Liver (tissue), 9 donors: ENCODE results near the gene CDCA3. TPM values are rescaled to one million over a fixed set of nuclear protein-coding genes. Genes with fewer than 3 reads are reported as not detected.

Source experiments
- DNase-seq: peaks from one replicate; pipeline ENCODE4 v3.0.0-alpha.2; 2017; ENCODE audit warnings: low spot score
- H3K27ac ChIP-seq, 2 donors: one replicate each; pipeline ENCODE4 v1.7.0; 2013; ENCODE audit warnings: inconsistent platforms in 2 of 2, low read length in 2 of 2, control low read depth in 1 of 2, low read depth in 1 of 2, mild to moderate bottlenecking in 1 of 2
- H3K27me3 ChIP-seq, 4 donors: one replicate each; pipeline versions ENCODE4 v1.6.1 to v1.7.0; 2013; ENCODE audit warnings: low read length in 3 of 4, inconsistent platforms in 1 of 4, mild to moderate bottlenecking in 1 of 4, moderate library complexity in 1 of 4; ENCODE audit not compliant: control insufficient read depth in 4 of 4, insufficient read depth in 4 of 4
- H3K36me3 ChIP-seq, 4 donors: one replicate each; pipeline versions ENCODE4 v1.6.1 to v1.7.0; 2013; ENCODE audit warnings: low read length in 3 of 4, mild to moderate bottlenecking in 3 of 4, low read depth in 1 of 4, moderate library complexity in 1 of 4; ENCODE audit not compliant: control insufficient read depth in 4 of 4, insufficient read depth in 3 of 4
- H3K4me1 ChIP-seq, 4 donors: one replicate each; pipeline versions ENCODE4 v1.6.1 to v1.7.0; 2013; ENCODE audit warnings: low read length in 3 of 4, mild to moderate bottlenecking in 3 of 4, moderate library complexity in 1 of 4; ENCODE audit not compliant: control insufficient read depth in 4 of 4, insufficient read depth in 4 of 4
- H3K4me3 ChIP-seq, 3 donors: one replicate each; pipeline versions ENCODE4 v1.6.1 to v1.7.0; 2013; ENCODE audit warnings: low read length in 3 of 3, control low read depth in 1 of 3, low read depth in 1 of 3, mild to moderate bottlenecking in 1 of 3
- H3K9ac ChIP-seq, 2 donors: one replicate each; pipeline ENCODE4 v1.7.0; 2013; ENCODE audit warnings: low read length in 2 of 2, mild to moderate bottlenecking in 2 of 2, moderate library complexity in 2 of 2, control low read depth in 1 of 2, low read depth in 1 of 2
- H3K9me3 ChIP-seq, 4 donors: one replicate each; pipeline versions ENCODE4 v1.6.1 to v1.7.0; 2013; ENCODE audit warnings: low read length in 3 of 4; ENCODE audit not compliant: control insufficient read depth in 4 of 4
- EGR1 ChIP-seq, 2 donors: IDR thresholded peaks; 2 replicates each; pipeline ENCODE4 v1.6.1; 2016 to 2018; ENCODE audit warnings: antibody characterized with exemption in 2 of 2, low read depth in 2 of 2
- FOXA1 ChIP-seq: IDR thresholded peaks from 2 replicates; pipeline ENCODE4 v1.6.1; 2016; ENCODE audit warnings: antibody characterized with exemption
- FOXA2 ChIP-seq: IDR thresholded peaks from 2 replicates; pipeline ENCODE4 v1.6.1; 2016; ENCODE audit warnings: antibody characterized with exemption
- GABPA ChIP-seq, 2 donors: IDR thresholded peaks in 1 of 2; conservative IDR thresholded peaks in 1 of 2; 2 replicates each; pipeline ENCODE4 v1.6.1; 2016; ENCODE audit warnings: antibody characterized with exemption in 2 of 2, mild to moderate bottlenecking in 1 of 2, moderate library complexity in 1 of 2
- HNF4A ChIP-seq, 2 donors: conservative IDR thresholded peaks; 2 replicates each; pipeline ENCODE4 v1.6.1; 2016; ENCODE audit warnings: antibody characterized with exemption in 2 of 2, mild to moderate bottlenecking in 2 of 2
- HNF4G ChIP-seq: IDR thresholded peaks from 2 replicates; pipeline ENCODE4 v1.6.1; 2016; ENCODE audit warnings: antibody characterized with exemption
- JUND ChIP-seq, 2 donors: IDR thresholded peaks; 2 replicates each; pipeline ENCODE4 v1.6.1; 2016; ENCODE audit warnings: antibody characterized with exemption in 2 of 2
- NR2F2 ChIP-seq: IDR thresholded peaks from 2 replicates; pipeline ENCODE4 v1.6.1; 2016; ENCODE audit warnings: antibody characterized with exemption
- RAD21 ChIP-seq, 2 donors: IDR thresholded peaks; 2 replicates each; pipeline ENCODE4 v1.6.1; 2016; ENCODE audit warnings: antibody characterized with exemption in 2 of 2, mild to moderate bottlenecking in 2 of 2
- SP1 ChIP-seq: IDR thresholded peaks from 2 replicates; pipeline ENCODE4 v1.6.1; 2018; ENCODE audit warnings: antibody characterized with exemption, mild to moderate bottlenecking
- TAF1 ChIP-seq: conservative IDR thresholded peaks from 2 replicates; pipeline ENCODE4 v1.6.1; 2016; ENCODE audit warnings: antibody characterized with exemption, mild to moderate bottlenecking
- YY1 ChIP-seq: IDR thresholded peaks from 2 replicates; pipeline ENCODE4 v1.6.1; 2016; ENCODE audit warnings: antibody characterized with exemption, mild to moderate bottlenecking
- WGBS: extraction: QIAGEN DNeasy Blood & Tissue Kit; methylation state at CpG from one replicate; pipeline ENCODE4 v1.1.7; 2013; 5-methylcytosine and 5-hydroxymethylcytosine counted together
- polyA plus RNA-seq, 2 donors: library from polyadenylated mRNA; stranded (reverse) in 1 of 2; unstranded in 1 of 2; fragments of 200-250 nt in 1 of 2; fragments of >200 nt in 1 of 2; fragmentation: Nextera tagmentation in 1 of 2; extraction: Ambion mirVana in 1 of 2; gene quantifications; one replicate each; pipeline versions ENCODE4 v1.2.1 to v1.2.3, GENCODE V29; 2013 to 2015
- total RNA-seq, 2 donors: library from RNA; depleted of rRNA; stranded (reverse); fragments of >200 nt; gene quantifications; one replicate each; pipeline ENCODE4 v1.2.3, GENCODE V29; 2014
- TF ChIP-seq, protein P1 (sequence below): IDR thresholded peaks from 2 replicates; pipeline ENCODE4 v1.6.1; 2016; ENCODE audit warnings: antibody characterized with exemption, mild to moderate bottlenecking
- TF ChIP-seq, protein P2 (sequence below): IDR thresholded peaks from 2 replicates; pipeline ENCODE4 v1.6.1; 2016; ENCODE audit warnings: antibody characterized with exemption
- TF ChIP-seq, protein P3 (sequence below): IDR thresholded peaks from 2 replicates; pipeline ENCODE4 v1.6.1; 2016; ENCODE audit warnings: antibody characterized with exemption
- TF ChIP-seq, protein P4 (sequence below): fragments of 150-350 bp; IDR thresholded peaks from 2 replicates; pipeline ENCODE4 v1.5.1; 2017; ENCODE audit warnings: improper control_type of control experiment, low read depth, low read length; ENCODE audit not compliant: missing input control
- donor health status: healthy.
- donor health status: healthy.
- donor health status: healthy.
- donor health status: healthy.
- donor health status: healthy.

The CDCA3 gene
- total and polyA plus RNA-seq, 4 donors: 0.25 to 26.0 (median 2.6) TPM

DNA sequence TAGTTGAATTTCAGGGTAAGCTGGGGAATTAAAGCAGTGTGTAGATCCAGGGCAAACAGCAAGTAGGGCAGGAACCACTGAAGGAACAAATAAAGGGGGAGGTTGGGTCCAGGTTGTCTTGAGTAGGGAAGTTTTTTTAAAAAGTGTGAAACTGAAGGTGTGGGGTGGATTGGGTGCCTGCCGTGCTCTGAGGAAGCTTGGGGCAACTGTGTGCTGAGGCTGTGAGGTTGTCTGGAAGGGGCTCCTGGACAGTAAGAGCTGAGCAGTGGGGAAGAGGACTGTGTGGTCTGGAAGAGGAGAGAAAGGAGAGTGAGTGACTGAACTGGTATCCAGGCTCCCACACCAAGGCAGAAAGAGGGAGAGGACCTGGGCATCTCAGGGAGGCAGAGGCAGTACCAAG lies 40.3 kb downstream of the CDCA3 start:
- Histone ChIP-seq H3K27ac (no peak overlapping the region), H3K9ac (no peak overlapping the region), H3K4me3 (no peak overlapping the region), H3K27me3 (no peaks in the 10 kb centered on the region), H3K4me1 (no peaks in the 10 kb centered on the region), H3K9me3 (no peaks in the 10 kb centered on the region), H3K36me3 (no peaks in the 10 kb centered on the region)
- TF ChIP-seq SP1: no peak
- TF ChIP-seq EGR1 (IDR thresholded peaks at IDR 0.05; ENCODE audit: low read depth in 2 of 2): no peak
- TF ChIP-seq JUND (IDR thresholded peaks at IDR 0.05): no peak
- 83% methylated on average over 1 of the region's 1 CpG for WGBS
- no peak for DNase-seq

DNA sequence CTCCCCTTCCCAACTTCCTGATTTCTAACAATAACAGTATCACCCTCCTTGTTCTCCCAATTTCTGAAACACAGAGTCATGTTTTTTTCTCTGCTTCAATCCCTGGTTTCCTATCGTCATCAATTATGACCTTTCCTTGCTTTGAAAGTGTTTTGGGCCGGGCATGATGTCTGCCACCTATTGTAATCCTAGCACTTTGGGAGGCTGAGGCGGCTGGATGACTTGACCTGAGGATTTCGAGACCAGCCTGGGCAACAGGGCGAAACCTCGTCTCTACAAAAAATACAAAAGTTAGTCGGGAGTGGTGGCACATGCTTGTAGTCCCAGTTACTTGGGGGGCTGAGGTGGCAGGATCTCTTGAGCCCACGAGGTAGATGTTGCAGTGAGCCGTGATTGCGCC lies 42.0 kb downstream of the CDCA3 start:
- TF ChIP-seq, protein P1, sequence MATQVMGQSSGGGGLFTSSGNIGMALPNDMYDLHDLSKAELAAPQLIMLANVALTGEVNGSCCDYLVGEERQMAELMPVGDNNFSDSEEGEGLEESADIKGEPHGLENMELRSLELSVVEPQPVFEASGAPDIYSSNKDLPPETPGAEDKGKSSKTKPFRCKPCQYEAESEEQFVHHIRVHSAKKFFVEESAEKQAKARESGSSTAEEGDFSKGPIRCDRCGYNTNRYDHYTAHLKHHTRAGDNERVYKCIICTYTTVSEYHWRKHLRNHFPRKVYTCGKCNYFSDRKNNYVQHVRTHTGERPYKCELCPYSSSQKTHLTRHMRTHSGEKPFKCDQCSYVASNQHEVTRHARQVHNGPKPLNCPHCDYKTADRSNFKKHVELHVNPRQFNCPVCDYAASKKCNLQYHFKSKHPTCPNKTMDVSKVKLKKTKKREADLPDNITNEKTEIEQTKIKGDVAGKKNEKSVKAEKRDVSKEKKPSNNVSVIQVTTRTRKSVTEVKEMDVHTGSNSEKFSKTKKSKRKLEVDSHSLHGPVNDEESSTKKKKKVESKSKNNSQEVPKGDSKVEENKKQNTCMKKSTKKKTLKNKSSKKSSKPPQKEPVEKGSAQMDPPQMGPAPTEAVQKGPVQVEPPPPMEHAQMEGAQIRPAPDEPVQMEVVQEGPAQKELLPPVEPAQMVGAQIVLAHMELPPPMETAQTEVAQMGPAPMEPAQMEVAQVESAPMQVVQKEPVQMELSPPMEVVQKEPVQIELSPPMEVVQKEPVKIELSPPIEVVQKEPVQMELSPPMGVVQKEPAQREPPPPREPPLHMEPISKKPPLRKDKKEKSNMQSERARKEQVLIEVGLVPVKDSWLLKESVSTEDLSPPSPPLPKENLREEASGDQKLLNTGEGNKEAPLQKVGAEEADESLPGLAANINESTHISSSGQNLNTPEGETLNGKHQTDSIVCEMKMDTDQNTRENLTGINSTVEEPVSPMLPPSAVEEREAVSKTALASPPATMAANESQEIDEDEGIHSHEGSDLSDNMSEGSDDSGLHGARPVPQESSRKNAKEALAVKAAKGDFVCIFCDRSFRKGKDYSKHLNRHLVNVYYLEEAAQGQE: no peak
- no peak for TF ChIP-seq JUND (IDR thresholded peaks at IDR 0.05)
- no peak for TF ChIP-seq SP1
- TF ChIP-seq, protein P2, sequence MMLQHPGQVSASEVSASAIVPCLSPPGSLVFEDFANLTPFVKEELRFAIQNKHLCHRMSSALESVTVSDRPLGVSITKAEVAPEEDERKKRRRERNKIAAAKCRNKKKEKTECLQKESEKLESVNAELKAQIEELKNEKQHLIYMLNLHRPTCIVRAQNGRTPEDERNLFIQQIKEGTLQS: no peak
- no peak for TF ChIP-seq FOXA2
- no peak for TF ChIP-seq YY1
- TF ChIP-seq, protein P3, sequence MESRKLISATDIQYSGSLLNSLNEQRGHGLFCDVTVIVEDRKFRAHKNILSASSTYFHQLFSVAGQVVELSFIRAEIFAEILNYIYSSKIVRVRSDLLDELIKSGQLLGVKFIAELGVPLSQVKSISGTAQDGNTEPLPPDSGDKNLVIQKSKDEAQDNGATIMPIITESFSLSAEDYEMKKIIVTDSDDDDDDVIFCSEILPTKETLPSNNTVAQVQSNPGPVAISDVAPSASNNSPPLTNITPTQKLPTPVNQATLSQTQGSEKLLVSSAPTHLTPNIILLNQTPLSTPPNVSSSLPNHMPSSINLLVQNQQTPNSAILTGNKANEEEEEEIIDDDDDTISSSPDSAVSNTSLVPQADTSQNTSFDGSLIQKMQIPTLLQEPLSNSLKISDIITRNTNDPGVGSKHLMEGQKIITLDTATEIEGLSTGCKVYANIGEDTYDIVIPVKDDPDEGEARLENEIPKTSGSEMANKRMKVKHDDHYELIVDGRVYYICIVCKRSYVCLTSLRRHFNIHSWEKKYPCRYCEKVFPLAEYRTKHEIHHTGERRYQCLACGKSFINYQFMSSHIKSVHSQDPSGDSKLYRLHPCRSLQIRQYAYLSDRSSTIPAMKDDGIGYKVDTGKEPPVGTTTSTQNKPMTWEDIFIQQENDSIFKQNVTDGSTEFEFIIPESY: no peak
- no peak for TF ChIP-seq TAF1
- TF ChIP-seq HNF4G: no peak
- TF ChIP-seq GABPA (IDR thresholded peaks at IDR 0.05 in 1 of 2, conservative IDR thresholded peaks at IDR 0.05 in 1 of 2): no peak
- TF ChIP-seq, protein P4, sequence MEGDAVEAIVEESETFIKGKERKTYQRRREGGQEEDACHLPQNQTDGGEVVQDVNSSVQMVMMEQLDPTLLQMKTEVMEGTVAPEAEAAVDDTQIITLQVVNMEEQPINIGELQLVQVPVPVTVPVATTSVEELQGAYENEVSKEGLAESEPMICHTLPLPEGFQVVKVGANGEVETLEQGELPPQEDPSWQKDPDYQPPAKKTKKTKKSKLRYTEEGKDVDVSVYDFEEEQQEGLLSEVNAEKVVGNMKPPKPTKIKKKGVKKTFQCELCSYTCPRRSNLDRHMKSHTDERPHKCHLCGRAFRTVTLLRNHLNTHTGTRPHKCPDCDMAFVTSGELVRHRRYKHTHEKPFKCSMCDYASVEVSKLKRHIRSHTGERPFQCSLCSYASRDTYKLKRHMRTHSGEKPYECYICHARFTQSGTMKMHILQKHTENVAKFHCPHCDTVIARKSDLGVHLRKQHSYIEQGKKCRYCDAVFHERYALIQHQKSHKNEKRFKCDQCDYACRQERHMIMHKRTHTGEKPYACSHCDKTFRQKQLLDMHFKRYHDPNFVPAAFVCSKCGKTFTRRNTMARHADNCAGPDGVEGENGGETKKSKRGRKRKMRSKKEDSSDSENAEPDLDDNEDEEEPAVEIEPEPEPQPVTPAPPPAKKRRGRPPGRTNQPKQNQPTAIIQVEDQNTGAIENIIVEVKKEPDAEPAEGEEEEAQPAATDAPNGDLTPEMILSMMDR: no peak
- no peak for TF ChIP-seq EGR1 (IDR thresholded peaks at IDR 0.05; ENCODE audit: low read depth in 2 of 2)
- TF ChIP-seq RAD21 (IDR thresholded peaks at IDR 0.05): no peak
- no peak for TF ChIP-seq NR2F2
- TF ChIP-seq HNF4A (conservative IDR thresholded peaks at IDR 0.05): no peak
- TF ChIP-seq FOXA1: no peak
- Histone ChIP-seq H3K9ac (no peak overlapping the region), H3K27ac (no peak overlapping the region), H3K36me3 (no peaks in the 10 kb centered on the region), H3K27me3 (no peaks in the 10 kb centered on the region), H3K4me3 (no peak overlapping the region), H3K9me3 (no peaks in the 10 kb centered on the region), H3K4me1 (no peaks in the 10 kb centered on the region)
- 83% methylated on average over 10 of the region's 10 CpGs for WGBS
- no peak for DNase-seq
